Spleen (tissue), 11 donors: ENCODE data around the gene PSMD1. TPM values are rescaled to one million over a fixed set of nuclear protein-coding genes. Genes with fewer than 3 reads are reported as not detected.

Source experiments
- DNase-seq: peaks from one replicate; pipeline ENCODE4 v3.0.0-alpha.2; 2020
- H3K27ac ChIP-seq, 8 donors: fragments of 200-600 bp; sonication (generic) in 7 of 8; 1 replicate in 4 of 8; 2 replicates in 4 of 8; pipeline versions ENCODE4 v1.5.0 to v1.8.0; 2016 to 2021; ENCODE audit warnings: inconsistent platforms in 4 of 8, mild to moderate bottlenecking in 4 of 8, moderate library complexity in 1 of 8
- H3K27me3 ChIP-seq, 7 donors: fragments of 200-600 bp; sonication (generic) in 6 of 7; replicated peaks in 1 of 7; 1 replicate in 4 of 7; 2 replicates in 3 of 7; pipeline versions ENCODE4 v1.5.0 to v1.8.0; 2016 to 2021; ENCODE audit warnings: inconsistent platforms in 3 of 7, mild to moderate bottlenecking in 1 of 7
- H3K36me3 ChIP-seq, 6 donors: fragments of 200-600 bp; sonication (generic) in 5 of 6; 1 replicate in 4 of 6; 2 replicates in 2 of 6; pipeline versions ENCODE4 v1.5.0 to v1.8.0; 2016 to 2021; ENCODE audit warnings: inconsistent platforms in 2 of 6
- H3K4me1 ChIP-seq, 6 donors: fragments of 200-600 bp; sonication (generic) in 5 of 6; 1 replicate in 3 of 6; 2 replicates in 3 of 6; pipeline versions ENCODE4 v1.5.0 to v1.8.0; 2016 to 2021; ENCODE audit warnings: inconsistent platforms in 3 of 6
- H3K4me3 ChIP-seq, 8 donors: fragments of 200-600 bp; sonication (generic) in 7 of 8; 1 replicate in 4 of 8; 2 replicates in 4 of 8; pipeline versions ENCODE4 v1.5.0 to v1.8.0; 2016 to 2021; ENCODE audit warnings: inconsistent platforms in 4 of 8, mild to moderate bottlenecking in 4 of 8, moderate library complexity in 2 of 8
- H3K9me3 ChIP-seq, 8 donors: fragments of 200-600 bp; sonication (generic) in 7 of 8; 1 replicate in 4 of 8; 2 replicates in 4 of 8; pipeline versions ENCODE4 v1.5.0 to v1.8.0; 2016 to 2021; ENCODE audit warnings: inconsistent platforms in 4 of 8
- CTCF ChIP-seq, 11 experiments: fragments of 200-600 bp in 7 of 11; fragments of 450-650 bp in 4 of 11; sonication (generic) in 4 of 11; IDR thresholded peaks in 8 of 11; conservative IDR thresholded peaks in 3 of 11; 1 replicate in 7 of 11; 2 replicates in 4 of 11; pipeline versions ENCODE4 v1.4.0 to v1.8.0; 2016 to 2021; ENCODE audit warnings: antibody characterized with exemption in 11 of 11, inconsistent platforms in 4 of 11, mild to moderate bottlenecking in 1 of 11
- POLR2A ChIP-seq, 3 donors: fragments of 450-650 bp; IDR thresholded peaks; one replicate each; pipeline ENCODE4 v1.5.1; 2017; ENCODE audit warnings: antibody characterized with exemption in 3 of 3, mild to moderate bottlenecking in 1 of 3
- POLR2AphosphoS5 ChIP-seq, 3 donors: sonication (generic); formaldehyde crosslinking; IDR thresholded peaks; one replicate each; pipeline ENCODE4 v1.5.1; 2017; ENCODE audit warnings: antibody characterized with exemption in 3 of 3
- WGBS, 5 donors: extraction: QIAGEN DNeasy Blood & Tissue Kit in 3 of 5; methylation state at CpG; one replicate each; pipeline versions ENCODE4 v1.1.5 to v1.1.7; 2013 to 2018; 5-methylcytosine and 5-hydroxymethylcytosine counted together
- intact Hi-C: fragments of 100-400 bp; cut with DNase I; formaldehyde crosslinking; loops from one replicate; pipeline ENCODE4 v1.15.0; 2023; ENCODE audit warnings: low total_unique reads
- polyA plus RNA-seq, 3 donors: library from polyadenylated mRNA; stranded (reverse); fragments of 200-250 nt; gene quantifications; one replicate each; pipeline ENCODE4 v1.2.1, GENCODE V29; 2013
- total RNA-seq, 7 donors: library from RNA; depleted of rRNA in 3 of 7; stranded (reverse); fragments of >200 nt in 3 of 7; fragmentation: NEBNext Ultra II Directional in 4 of 7; extraction: Animal tissue kit (Norgen Biotek cat#: 25700) in 4 of 7; gene quantifications; one replicate each; pipeline versions ENCODE4 v1.1.0 to v1.2.1, GENCODE V29; 2016 to 2021
- donor health status: healthy with polysubstance abuse.
- donor health status: DM: no; HTN: no; CAD: no; lungs with moderate emphysema.
- donor health status: DM: no; HTN: no; CAD: no.
- donor health status: Bipolar disorder and iron deficiency.
- donor health status: healthy.
- donor health status: DM: no; HTN: no; CAD: no.
- donor health status: DM: yes; HTN: yes; CAD: no.

The PSMD1 gene
- total and polyA plus RNA-seq, 10 donors: 21.2 to 81.2 (median 53.4) TPM

DNA sequence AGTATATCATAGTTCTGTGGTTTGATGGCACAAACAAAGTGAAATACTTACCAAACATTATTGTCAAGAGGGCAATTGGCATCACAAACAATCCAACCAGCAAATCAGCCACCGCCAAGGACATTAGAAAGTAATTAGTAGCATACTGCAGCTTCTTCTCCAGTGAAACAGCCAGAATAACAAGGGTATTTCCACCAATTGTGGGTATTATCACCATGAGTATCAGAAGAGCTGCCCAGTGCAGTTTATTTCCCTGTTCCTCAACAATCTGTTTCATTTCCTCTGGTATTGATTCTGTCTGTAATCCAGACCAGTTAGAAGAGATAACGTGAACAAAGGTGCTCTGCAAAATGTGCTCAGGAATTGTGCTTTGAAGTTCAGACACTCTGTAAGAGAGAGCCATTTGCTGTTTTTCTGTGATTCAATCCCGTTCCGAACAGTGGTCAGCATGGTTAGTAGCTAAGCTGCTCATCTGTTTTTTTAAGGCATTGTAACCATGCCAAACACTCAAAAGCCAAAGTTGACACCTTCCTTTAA, 66.8 kb downstream of the PSMD1 start:
- Histone ChIP-seq H3K9me3 (no peaks in the 10 kb centered on the region), H3K4me1 (peaks cover 0 to 31% (median 19%) of the 10 kb centered on the region in 6 donors), H3K27ac (peak overlapping the region in 7 of 8 donors; percentile 24 to 66 (median 45)), H3K4me3 (peak overlapping the region in 3 of 8 donors; percentile 3 to 30 (median 15)), H3K36me3 (no peaks in the 10 kb centered on the region), H3K27me3 (no peaks in the 10 kb centered on the region)
- TF ChIP-seq POLR2A (IDR thresholded peaks at IDR 0.05): no peak
- TF ChIP-seq POLR2AphosphoS5 (IDR thresholded peaks at IDR 0.05): no peak
- TF ChIP-seq CTCF (IDR thresholded peaks at IDR 0.05 in 8 of 11, conservative IDR thresholded peaks at IDR 0.05 in 3 of 11): no peak
- intact Hi-C loops: no loop called here
- no peak for DNase-seq
- WGBS, 5 donors: 52 to 68% (median 59%) methylated on average over 4 of the region's 4 CpGs

GRCh38 chr2:231124838-231125568, 68.3 kb downstream of the PSMD1 start, which contains the start of gene HTR2B:
TSS of gene HTR2B (minus strand) at chr2:231125042. CDS start at chr2:231123764, 1,278 bp downstream.
- TF ChIP-seq POLR2A (IDR thresholded peaks at IDR 0.05): no peak
- TF ChIP-seq CTCF (IDR thresholded peaks at IDR 0.05 in 8 of 11, conservative IDR thresholded peaks at IDR 0.05 in 3 of 11): no peak
- TF ChIP-seq POLR2AphosphoS5 (IDR thresholded peaks at IDR 0.05): no peak
- no peak for DNase-seq
- H3K27me3 ChIP-seq: no peaks in the 10 kb centered on the region
- peak within 1 kb of the TSS in 7 of 8 donors; percentile 19 to 66 (median 45) for H3K27ac ChIP-seq
- 44 to 61% (median 51%) methylated on average over 5 of the region's 5 CpGs for WGBS, 5 donors
- H3K36me3 ChIP-seq: no peaks in the 10 kb centered on the region
- peaks cover 0 to 31% (median 18%) of the 10 kb centered on the region in 6 donors for H3K4me1 ChIP-seq
- peak within 1 kb of the TSS in 1 of 8 donors; percentile 15 for H3K4me3 ChIP-seq
- no peaks in the 10 kb centered on the region for H3K9me3 ChIP-seq
- intact Hi-C loops: no loop called here

DNA sequence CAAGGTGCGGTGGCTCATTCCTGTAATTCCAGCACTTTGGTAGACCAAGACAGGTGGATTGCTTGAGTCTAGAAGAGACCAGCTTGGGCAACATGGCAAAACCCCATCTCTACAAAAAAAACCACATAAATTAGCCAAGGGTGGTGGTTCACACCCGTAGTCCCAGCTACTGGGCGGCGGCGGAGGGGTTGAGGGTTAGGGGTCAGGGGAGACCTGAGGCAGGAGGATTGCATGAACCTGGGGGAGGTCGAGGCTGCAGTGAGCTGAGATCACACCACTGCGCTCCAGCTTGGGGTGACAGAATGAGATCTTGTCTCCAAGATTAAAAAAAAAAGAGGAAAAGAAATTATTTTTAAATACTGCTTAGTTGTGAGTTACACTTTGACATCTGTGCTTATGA, 69.5 kb downstream of the PSMD1 start:
- intact Hi-C loops: no loop called here
- no peak overlapping the region for H3K27ac ChIP-seq
- no peaks in the 10 kb centered on the region for H3K36me3 ChIP-seq
- no peak for TF ChIP-seq POLR2A (IDR thresholded peaks at IDR 0.05)
- TF ChIP-seq CTCF (IDR thresholded peaks at IDR 0.05 in 8 of 11, conservative IDR thresholded peaks at IDR 0.05 in 3 of 11): no peak
- TF ChIP-seq POLR2AphosphoS5 (IDR thresholded peaks at IDR 0.05): no peak
- H3K4me3 ChIP-seq: no peak overlapping the region
- WGBS, 5 donors: 87 to 97% (median 95%) methylated on average over 7 of the region's 7 CpGs
- H3K9me3 ChIP-seq: no peaks in the 10 kb centered on the region
- DNase-seq: no peak
- H3K27me3 ChIP-seq: no peaks in the 10 kb centered on the region
- peaks cover 0 to 31% (median 21%) of the 10 kb centered on the region in 6 donors for H3K4me1 ChIP-seq

DNA sequence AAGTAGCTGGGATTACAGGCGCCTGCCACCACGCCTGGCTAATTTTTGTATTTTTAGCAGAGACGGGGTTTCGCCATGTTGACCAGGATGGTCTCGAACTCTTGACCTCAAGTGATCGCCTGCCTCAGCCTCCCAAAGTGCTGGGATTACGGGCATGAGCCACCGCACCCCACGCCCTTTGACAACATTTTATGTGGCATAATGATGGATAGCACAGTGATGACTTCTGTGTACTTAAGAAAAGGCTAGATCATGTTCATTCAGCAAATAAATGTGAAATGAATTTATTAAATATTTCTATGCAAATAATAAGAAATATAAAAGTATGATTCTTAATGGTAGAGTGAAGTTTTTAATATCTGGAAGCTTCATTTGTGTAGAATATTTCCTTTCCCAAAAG, 70.8 kb downstream of the PSMD1 start:
- H3K4me1 ChIP-seq: peaks cover 0 to 40% (median 22%) of the 10 kb centered on the region in 6 donors
- no peaks in the 10 kb centered on the region for H3K9me3 ChIP-seq
- TF ChIP-seq CTCF (IDR thresholded peaks at IDR 0.05 in 8 of 11, conservative IDR thresholded peaks at IDR 0.05 in 3 of 11) (no peak), POLR2A (IDR thresholded peaks at IDR 0.05) (no peak), POLR2AphosphoS5 (IDR thresholded peaks at IDR 0.05) (no peak)
- no peak overlapping the region for H3K27ac ChIP-seq
- H3K27me3 ChIP-seq: no peaks in the 10 kb centered on the region
- intact Hi-C loops: no loop called here
- WGBS, 5 donors: 90 to 98% (median 95%) methylated on average over 9 of the region's 9 CpGs
- H3K36me3 ChIP-seq: no peaks in the 10 kb centered on the region
- H3K4me3 ChIP-seq: no peak overlapping the region
- DNase-seq: no peak
